Spleen (tissue), 11 donors: ENCODE data around the gene TTC3. TPM values are rescaled to one million over a fixed set of nuclear protein-coding genes. Genes with fewer than 3 reads are reported as not detected.

Source experiments
- DNase-seq: peaks from one replicate; pipeline ENCODE4 v3.0.0-alpha.2; 2020
- H3K27ac ChIP-seq, 8 donors: fragments of 200-600 bp; sonication (generic) in 7 of 8; 1 replicate in 4 of 8; 2 replicates in 4 of 8; pipeline versions ENCODE4 v1.5.0 to v1.8.0; 2016 to 2021; ENCODE audit warnings: inconsistent platforms in 4 of 8, mild to moderate bottlenecking in 4 of 8, moderate library complexity in 1 of 8
- H3K27me3 ChIP-seq, 7 donors: fragments of 200-600 bp; sonication (generic) in 6 of 7; replicated peaks in 1 of 7; 1 replicate in 4 of 7; 2 replicates in 3 of 7; pipeline versions ENCODE4 v1.5.0 to v1.8.0; 2016 to 2021; ENCODE audit warnings: inconsistent platforms in 3 of 7, mild to moderate bottlenecking in 1 of 7
- H3K36me3 ChIP-seq, 6 donors: fragments of 200-600 bp; sonication (generic) in 5 of 6; 1 replicate in 4 of 6; 2 replicates in 2 of 6; pipeline versions ENCODE4 v1.5.0 to v1.8.0; 2016 to 2021; ENCODE audit warnings: inconsistent platforms in 2 of 6
- H3K4me1 ChIP-seq, 6 donors: fragments of 200-600 bp; sonication (generic) in 5 of 6; 1 replicate in 3 of 6; 2 replicates in 3 of 6; pipeline versions ENCODE4 v1.5.0 to v1.8.0; 2016 to 2021; ENCODE audit warnings: inconsistent platforms in 3 of 6
- H3K4me3 ChIP-seq, 8 donors: fragments of 200-600 bp; sonication (generic) in 7 of 8; 1 replicate in 4 of 8; 2 replicates in 4 of 8; pipeline versions ENCODE4 v1.5.0 to v1.8.0; 2016 to 2021; ENCODE audit warnings: inconsistent platforms in 4 of 8, mild to moderate bottlenecking in 4 of 8, moderate library complexity in 2 of 8
- H3K9me3 ChIP-seq, 8 donors: fragments of 200-600 bp; sonication (generic) in 7 of 8; 1 replicate in 4 of 8; 2 replicates in 4 of 8; pipeline versions ENCODE4 v1.5.0 to v1.8.0; 2016 to 2021; ENCODE audit warnings: inconsistent platforms in 4 of 8
- CTCF ChIP-seq, 11 experiments: fragments of 200-600 bp in 7 of 11; fragments of 450-650 bp in 4 of 11; sonication (generic) in 4 of 11; IDR thresholded peaks in 8 of 11; conservative IDR thresholded peaks in 3 of 11; 1 replicate in 7 of 11; 2 replicates in 4 of 11; pipeline versions ENCODE4 v1.4.0 to v1.8.0; 2016 to 2021; ENCODE audit warnings: antibody characterized with exemption in 11 of 11, inconsistent platforms in 4 of 11, mild to moderate bottlenecking in 1 of 11
- POLR2A ChIP-seq, 3 donors: fragments of 450-650 bp; IDR thresholded peaks; one replicate each; pipeline ENCODE4 v1.5.1; 2017; ENCODE audit warnings: antibody characterized with exemption in 3 of 3, mild to moderate bottlenecking in 1 of 3
- POLR2AphosphoS5 ChIP-seq, 3 donors: sonication (generic); formaldehyde crosslinking; IDR thresholded peaks; one replicate each; pipeline ENCODE4 v1.5.1; 2017; ENCODE audit warnings: antibody characterized with exemption in 3 of 3
- WGBS, 5 donors: extraction: QIAGEN DNeasy Blood & Tissue Kit in 3 of 5; methylation state at CpG; one replicate each; pipeline versions ENCODE4 v1.1.5 to v1.1.7; 2013 to 2018; 5-methylcytosine and 5-hydroxymethylcytosine counted together
- intact Hi-C: fragments of 100-400 bp; cut with DNase I; formaldehyde crosslinking; loops from one replicate; pipeline ENCODE4 v1.15.0; 2023; ENCODE audit warnings: low total_unique reads
- polyA plus RNA-seq, 3 donors: library from polyadenylated mRNA; stranded (reverse); fragments of 200-250 nt; gene quantifications; one replicate each; pipeline ENCODE4 v1.2.1, GENCODE V29; 2013
- total RNA-seq, 7 donors: library from RNA; depleted of rRNA in 3 of 7; stranded (reverse); fragments of >200 nt in 3 of 7; fragmentation: NEBNext Ultra II Directional in 4 of 7; extraction: Animal tissue kit (Norgen Biotek cat#: 25700) in 4 of 7; gene quantifications; one replicate each; pipeline versions ENCODE4 v1.1.0 to v1.2.1, GENCODE V29; 2016 to 2021
- donor health status: healthy with polysubstance abuse.
- donor health status: DM: no; HTN: no; CAD: no; lungs with moderate emphysema.
- donor health status: DM: no; HTN: no; CAD: no.
- donor health status: Bipolar disorder and iron deficiency.
- donor health status: healthy.
- donor health status: DM: no; HTN: no; CAD: no.
- donor health status: DM: yes; HTN: yes; CAD: no.

Gene TTC3
- total and polyA plus RNA-seq, 10 donors: 16.0 to 143 (median 80.7) TPM

- WGBS, 5 donors: 80 to 91% (median 81%) methylated on average over 2 of the region's 2 CpGs
- H3K27me3 ChIP-seq: no peaks in the 10 kb centered on the region
- H3K27ac ChIP-seq: no peak overlapping the region
- H3K36me3 ChIP-seq: no peaks in the 10 kb centered on the region
- no peaks in the 10 kb centered on the region for H3K9me3 ChIP-seq
- TF ChIP-seq POLR2A (IDR thresholded peaks at IDR 0.05) (no peak), POLR2AphosphoS5 (IDR thresholded peaks at IDR 0.05) (no peak), CTCF (IDR thresholded peaks at IDR 0.05 in 8 of 11, conservative IDR thresholded peaks at IDR 0.05 in 3 of 11) (no peak)
- H3K4me3 ChIP-seq: no peak overlapping the region
- DNase-seq: no peak
- H3K4me1 ChIP-seq: no peaks in the 10 kb centered on the region
- intact Hi-C loops: no loop called here
Observed at GRCh38 chr21:37055271-37055855, 17.7 kb upstream of the TTC3 start.

- H3K36me3 ChIP-seq: no peaks in the 10 kb centered on the region
- H3K4me1 ChIP-seq: no peaks in the 10 kb centered on the region
- intact Hi-C loops: no loop called here
- no peak for DNase-seq
- no peaks in the 10 kb centered on the region for H3K27me3 ChIP-seq
- H3K9me3 ChIP-seq: no peaks in the 10 kb centered on the region
- WGBS, 5 donors: 64 to 82% (median 76%) methylated on average over 7 of the region's 7 CpGs
- no peak overlapping the region for H3K4me3 ChIP-seq
- no peak overlapping the region for H3K27ac ChIP-seq
- TF ChIP-seq CTCF (IDR thresholded peaks at IDR 0.05 in 8 of 11, conservative IDR thresholded peaks at IDR 0.05 in 3 of 11): no peak
Observed at GRCh38 chr21:37057614-37058013, 15.4 kb upstream of the TTC3 start.

- H3K9me3 ChIP-seq: no peaks in the 10 kb centered on the region
- no peak overlapping the region for H3K4me3 ChIP-seq
- TF ChIP-seq POLR2AphosphoS5 (IDR thresholded peaks at IDR 0.05) (no peak), POLR2A (IDR thresholded peaks at IDR 0.05) (no peak), CTCF (IDR thresholded peaks at IDR 0.05 in 8 of 11, conservative IDR thresholded peaks at IDR 0.05 in 3 of 11) (no peak)
- intact Hi-C loops: no loop called here
- H3K27ac ChIP-seq: no peak overlapping the region
- H3K36me3 ChIP-seq: no peaks in the 10 kb centered on the region
- H3K4me1 ChIP-seq: no peaks in the 10 kb centered on the region
- H3K27me3 ChIP-seq: no peaks in the 10 kb centered on the region
- no peak for DNase-seq
- WGBS, 5 donors: 41 to 55% (median 45%) methylated on average over 2 of the region's 2 CpGs
Observed at GRCh38 chr21:37058261-37058660, 14.8 kb upstream of the TTC3 start.

GRCh38 chr21:37059181-37059580 is 13.9 kb upstream of the TTC3 start:
- TF ChIP-seq POLR2A (IDR thresholded peaks at IDR 0.05) (no peak), CTCF (IDR thresholded peaks at IDR 0.05 in 8 of 11, conservative IDR thresholded peaks at IDR 0.05 in 3 of 11) (no peak), POLR2AphosphoS5 (IDR thresholded peaks at IDR 0.05) (no peak)
- intact Hi-C loops: no loop called here
- H3K27ac ChIP-seq: no peak overlapping the region
- H3K4me1 ChIP-seq: no peaks in the 10 kb centered on the region
- H3K9me3 ChIP-seq: no peaks in the 10 kb centered on the region
- no peaks in the 10 kb centered on the region for H3K27me3 ChIP-seq
- DNase-seq: no peak
- H3K4me3 ChIP-seq: no peak overlapping the region
- WGBS, 5 donors: 47 to 67% (median 60%) methylated on average over 5 of the region's 5 CpGs
- H3K36me3 ChIP-seq: no peaks in the 10 kb centered on the region
